GM18517 (cell line): ENCODE results near the gene MS4A6A.
"Not testable (repeated sequence)": the region's sequence is repeated elsewhere in the genome, so short reads cannot be mapped to it uniquely, and the experiment has no call there.

ENCODE experiments used
- ATAC-seq: cut with Tn5 transposase; IDR thresholded peaks from one replicate; pipeline ENCODE4 v1.9.1; 2021; ENCODE audit warnings: mild to moderate bottlenecking, moderate library complexity; ENCODE audit not compliant: unreplicated experiment

Gene MS4A6A

DNA sequence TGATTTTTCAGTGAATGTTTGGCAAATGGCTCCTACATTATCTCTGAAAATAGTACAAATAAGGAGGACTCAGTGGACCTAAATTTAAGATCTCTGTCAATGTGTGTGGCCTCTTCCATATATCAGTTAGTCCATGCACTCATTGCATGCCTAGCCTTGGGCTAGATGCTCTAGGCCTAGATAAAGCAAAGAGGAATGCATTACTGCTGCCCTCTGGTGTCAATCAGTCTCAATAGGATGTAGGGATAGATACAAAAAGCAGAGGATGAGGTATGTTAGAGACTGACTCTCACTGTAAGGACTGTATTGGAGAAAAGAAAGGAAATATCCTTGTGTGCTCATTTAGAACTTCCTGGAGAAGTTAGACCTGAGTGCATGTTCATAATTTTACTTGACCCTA is 52.4 kb downstream of the MS4A6A start:
- ATAC-seq = no peak

DNA sequence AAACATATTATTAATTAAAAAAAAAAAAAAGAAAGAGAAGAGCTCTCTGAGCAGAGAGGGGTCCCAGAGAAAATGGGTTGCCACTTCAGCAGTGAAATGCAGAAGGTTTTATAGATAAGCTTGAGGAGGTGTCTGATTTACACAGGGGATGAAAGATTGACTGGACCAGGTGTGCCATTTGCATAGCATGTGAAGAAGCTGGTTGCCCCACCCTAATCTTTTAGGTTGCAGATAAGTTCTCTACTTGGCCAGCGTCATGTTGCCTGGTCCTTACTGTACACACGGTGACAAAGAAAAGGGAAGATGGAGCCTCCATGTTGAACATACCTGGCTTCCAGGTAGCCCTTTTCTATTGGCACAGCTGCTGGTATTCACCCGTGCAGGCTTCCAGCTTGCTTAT is 53.0 kb downstream of the MS4A6A start:
- ATAC-seq = no peak

DNA sequence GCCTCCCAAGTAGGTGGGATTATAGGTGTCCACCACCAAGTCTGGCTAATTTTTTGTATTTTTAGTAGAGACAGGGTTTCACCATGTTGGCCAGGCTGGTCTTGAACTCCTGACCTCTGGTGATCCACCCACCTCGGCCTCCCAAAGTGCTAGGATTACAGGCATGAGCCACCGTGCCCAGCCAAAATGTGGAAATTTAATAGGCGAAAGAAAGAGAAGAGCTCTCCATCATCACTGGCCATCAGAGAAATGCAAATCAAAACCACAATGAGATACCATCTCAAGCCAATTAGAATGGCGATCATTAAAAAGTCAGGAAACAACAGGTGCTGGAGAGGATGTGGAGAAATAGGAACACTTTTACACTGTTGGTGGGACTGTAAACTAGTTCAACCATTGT is 54.0 kb downstream of the MS4A6A start:
- not testable (repeated sequence) for ATAC-seq

DNA sequence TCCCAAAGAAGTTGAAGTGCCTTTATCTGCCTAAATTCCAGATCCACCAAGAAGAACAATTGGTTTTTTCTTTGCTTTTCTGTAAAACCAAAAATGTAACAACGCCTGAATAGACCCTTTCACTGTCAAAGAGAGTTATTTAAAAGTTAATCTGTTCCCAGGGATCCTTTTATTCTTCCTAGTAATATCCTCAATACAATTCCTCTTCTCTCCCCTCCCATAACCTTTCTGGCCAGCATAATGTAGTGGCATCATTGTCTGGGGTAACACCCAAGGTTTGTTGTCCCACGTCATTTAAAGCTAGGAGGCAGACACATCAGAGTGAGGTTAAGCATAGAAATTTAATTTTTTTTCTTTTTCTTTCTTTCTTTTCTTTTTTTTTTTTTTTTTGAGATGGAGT is 54.5 kb downstream of the MS4A6A start:
- no peak for ATAC-seq

DNA sequence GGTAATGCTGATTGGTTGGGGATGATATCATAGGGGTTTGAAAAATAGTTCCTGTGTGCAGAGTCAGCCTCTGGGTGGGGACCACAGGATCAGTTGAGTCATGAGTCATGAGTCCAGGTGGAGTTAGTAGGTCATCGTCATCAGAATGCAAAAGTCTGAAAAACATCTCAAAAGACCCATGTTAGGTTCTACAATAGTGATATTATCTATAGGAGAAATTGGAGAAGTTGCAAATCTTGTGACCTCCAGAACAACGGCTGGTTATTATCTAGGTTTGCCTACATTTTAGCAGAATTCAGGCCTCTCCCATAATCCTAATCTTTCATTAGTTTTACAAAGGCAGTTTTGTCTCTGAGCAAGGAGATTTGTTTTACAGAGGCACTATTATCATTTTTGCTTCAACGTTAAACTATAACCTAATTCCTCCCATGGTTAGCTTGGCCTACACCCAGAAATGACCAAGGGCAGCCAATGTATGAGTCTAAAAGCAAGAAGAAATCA is 55.5 kb downstream of the MS4A6A start:
- ATAC-seq = no peak

DNA sequence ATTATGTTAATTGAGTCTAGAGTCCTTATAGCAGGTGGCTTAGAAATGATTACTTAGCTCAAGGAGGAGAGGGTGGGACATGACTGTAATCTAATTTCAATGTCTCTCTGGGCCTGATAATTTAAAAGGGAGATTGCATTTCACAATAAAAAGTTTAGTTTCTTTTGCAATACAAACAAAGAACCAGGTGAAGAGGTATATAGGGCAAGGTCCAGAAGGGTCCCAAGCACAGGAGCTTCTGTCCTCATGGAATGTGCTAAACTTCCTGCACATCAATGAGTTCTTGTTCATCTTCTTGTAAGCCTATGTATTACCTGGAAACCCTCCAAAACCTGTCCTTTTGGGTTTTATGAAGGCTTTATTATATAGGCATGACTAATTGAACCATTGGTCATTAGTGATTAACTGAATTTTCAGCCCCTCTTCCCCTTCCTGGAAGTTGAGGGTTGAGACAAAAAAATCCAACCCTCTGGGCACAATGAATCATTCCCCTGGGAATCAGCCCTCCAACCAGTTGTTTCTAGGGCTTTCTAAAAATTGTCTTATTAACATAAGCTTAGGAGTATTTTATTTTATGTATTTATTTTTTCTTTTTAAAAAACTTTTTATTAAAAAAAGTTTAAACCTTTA is 56.8 kb downstream of the MS4A6A start:
- no peak for ATAC-seq

DNA sequence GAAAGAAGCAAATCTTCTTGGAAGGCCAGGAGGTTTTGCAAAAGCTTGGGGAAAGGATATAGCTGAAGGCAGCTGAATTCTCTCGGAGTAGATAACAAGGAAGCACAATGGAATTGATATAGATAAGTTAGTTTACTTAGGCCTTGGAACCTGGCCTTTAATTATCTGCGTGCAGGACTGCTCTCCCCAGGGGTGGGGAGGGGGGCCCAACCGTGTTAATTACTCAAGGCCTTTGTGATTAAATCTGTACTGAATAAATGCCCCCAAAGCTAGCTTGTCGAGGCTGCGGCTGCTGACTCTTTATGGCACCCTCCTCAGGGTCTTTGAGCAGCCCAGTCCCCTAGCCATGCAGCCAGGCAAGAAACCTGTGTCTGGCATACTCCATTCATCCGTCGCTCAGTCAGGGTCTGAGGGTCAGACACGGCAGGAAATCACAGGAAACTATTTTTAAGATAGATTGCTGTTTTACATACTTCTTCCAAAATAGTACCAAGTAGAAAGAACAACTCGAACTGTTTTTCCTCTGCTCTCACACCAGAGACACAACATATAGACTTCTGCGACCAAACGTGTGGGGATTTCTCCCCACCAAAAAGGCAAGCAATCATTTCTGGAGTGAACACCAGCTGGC is 58.0 kb downstream of the MS4A6A start:
- no peak for ATAC-seq
